MCF 10A (cell line): Measurements from ENCODE around the gene L3MBTL2. TPM values are rescaled to one million over a fixed set of nuclear protein-coding genes. Genes with fewer than 3 reads are reported as not detected.

ENCODE experiments used
- BruUV-seq: library from RNA; stranded (reverse); fragments of 400-500 nt; replicated peaks from 2 replicates; lab custom pipeline; 2021; lab: Mats Ljungman, UMichigan
- CTCF ChIA-PET: fragments of 300-600 bp; sonication (Branson Sonifier 250); formaldehyde crosslinking; extraction: SDS; loops from one replicate; lab custom pipeline; 2021; ENCODE audit warnings: antibody characterized with exemption, inconsistent platforms; lab: Yijun Ruan, JAX
- POLR2A ChIA-PET: fragments of 300-600, 350-650 bp; sonication (Branson Sonifier 250); formaldehyde crosslinking; extraction: SDS; loops from one replicate; lab custom pipeline; 2020; ENCODE audit warnings: antibody characterized with exemption, inconsistent platforms; lab: Yijun Ruan, JAX
- DNase-seq: peaks from one replicate; pipeline ENCODE4 v3.0.0-alpha.2; 2018; ENCODE audit not compliant: unreplicated experiment
- H3K27ac Mint-ChIP-seq: one replicate; pipeline ENCODE4 v1.8.0; 2022; ENCODE audit warnings: mild to moderate bottlenecking, low read depth, mixed read lengths; ENCODE audit not compliant: unreplicated experiment
- H3K27me3 Mint-ChIP-seq: one replicate; pipeline ENCODE4 v1.8.0; 2022; ENCODE audit warnings: mixed read lengths; ENCODE audit not compliant: insufficient read depth, unreplicated experiment
- H3K36me3 Mint-ChIP-seq: one replicate; pipeline ENCODE4 v1.8.0; 2022; ENCODE audit warnings: mild to moderate bottlenecking, moderate library complexity, mixed read lengths; ENCODE audit not compliant: insufficient read depth, unreplicated experiment
- H3K4me1 Mint-ChIP-seq: one replicate; pipeline ENCODE4 v1.8.0; 2022; ENCODE audit warnings: mixed read lengths; ENCODE audit not compliant: insufficient read depth, unreplicated experiment
- H3K4me3 Mint-ChIP-seq: one replicate; pipeline ENCODE4 v1.8.0; 2022; ENCODE audit warnings: mild to moderate bottlenecking, moderate library complexity, mixed read lengths; ENCODE audit not compliant: unreplicated experiment
- H3K9me3 Mint-ChIP-seq: one replicate; pipeline ENCODE4 v1.8.0; 2022; ENCODE audit warnings: mixed read lengths; ENCODE audit not compliant: unreplicated experiment
- CTCF ChIP-seq: fragments of 200-600 bp; IDR thresholded peaks from one replicate; pipeline ENCODE4 v1.8.0; 2022; ENCODE audit warnings: antibody characterized with exemption, mild to moderate bottlenecking; ENCODE audit not compliant: unreplicated experiment
- intact Hi-C: fragments of 100-400 bp; cut with micrococcal nuclease; formaldehyde crosslinking; loops from 2 replicates; pipeline ENCODE4 v1.14.1; 2022
- total RNA-seq: library from RNA; stranded (reverse); gene quantifications from 2 replicates; pipeline ENCODE4 v1.2.3, GENCODE V29; 2022

Gene L3MBTL2
- total RNA-seq, 1 experiment from 2014 or later = 28.7 TPM

GRCh38 chr22:41217553-41218157, 12.5 kb downstream of the L3MBTL2 start:
- BruUV-seq = TSS peak; percentile 86
- H3K9me3 Mint-ChIP-seq = no peaks in the 10 kb centered on the region
- peak overlapping the region; percentile 79 for H3K27ac Mint-ChIP-seq
- CTCF ChIA-PET = interaction anchor here (1.0 kb wide), 1 partner anchor 20 kb away, joined by 5 read pairs; no protein-coding TSS in a partner anchor
- H3K4me3 Mint-ChIP-seq = no peak overlapping the region
- peaks cover 19% of the 10 kb centered on the region for H3K4me1 Mint-ChIP-seq
- no peak for TF ChIP-seq CTCF
- intact Hi-C loops = no loop called here
- POLR2A ChIA-PET = interaction anchor here (0.7 to 1.7 kb wide), 5 partner anchors 10 to 163 kb away, joined by 3 to 7 read pairs (median 3); no protein-coding TSS in a partner anchor
- peaks cover 68% of the 10 kb centered on the region for H3K36me3 Mint-ChIP-seq
- no peaks in the 10 kb centered on the region for H3K27me3 Mint-ChIP-seq
- peak; percentile 69 for DNase-seq

GRCh38 chr22:41222846-41223507, 17.9 kb downstream of the L3MBTL2 start:
- no peak overlapping the region for H3K4me3 Mint-ChIP-seq
- H3K4me1 Mint-ChIP-seq = peaks cover 4% of the 10 kb centered on the region
- no peaks in the 10 kb centered on the region for H3K27me3 Mint-ChIP-seq
- no peaks in the 10 kb centered on the region for H3K9me3 Mint-ChIP-seq
- no peak for TF ChIP-seq CTCF
- ChIA-PET POLR2A (interaction anchor here (0.6 kb wide), 1 partner anchor 117 kb away, joined by 3 read pairs; no protein-coding TSS in a partner anchor), CTCF (interaction anchor here (0.6 kb wide), 3 partner anchors 29 to 301 kb away, joined by 3 to 4 read pairs (median 3); no protein-coding TSS in a partner anchor)
- DNase-seq = no peak
- peaks cover 68% of the 10 kb centered on the region for H3K36me3 Mint-ChIP-seq
- H3K27ac Mint-ChIP-seq = no peak overlapping the region
- no TSS peak for BruUV-seq
- intact Hi-C loops = no loop called here

- ChIA-PET POLR2A (interaction anchor here (0.6 kb wide), 1 partner anchor 117 kb away, joined by 3 read pairs; no protein-coding TSS in a partner anchor), CTCF (no interaction called here)
- BruUV-seq = no TSS peak
- H3K27me3 Mint-ChIP-seq = no peaks in the 10 kb centered on the region
- H3K27ac Mint-ChIP-seq = no peak overlapping the region
- H3K36me3 Mint-ChIP-seq = peaks cover 73% of the 10 kb centered on the region
- H3K9me3 Mint-ChIP-seq = no peaks in the 10 kb centered on the region
- H3K4me1 Mint-ChIP-seq = no peaks in the 10 kb centered on the region
- no peak for DNase-seq
- no peak overlapping the region for H3K4me3 Mint-ChIP-seq
- no peak for TF ChIP-seq CTCF
- intact Hi-C loops = no loop called here
These were observed 18.4 kb downstream of the L3MBTL2 start for GRCh38 chr22:41223535-41223934.
